Measurements from ENCODE around the gene TMEM53.

The TMEM53 gene

DNA sequence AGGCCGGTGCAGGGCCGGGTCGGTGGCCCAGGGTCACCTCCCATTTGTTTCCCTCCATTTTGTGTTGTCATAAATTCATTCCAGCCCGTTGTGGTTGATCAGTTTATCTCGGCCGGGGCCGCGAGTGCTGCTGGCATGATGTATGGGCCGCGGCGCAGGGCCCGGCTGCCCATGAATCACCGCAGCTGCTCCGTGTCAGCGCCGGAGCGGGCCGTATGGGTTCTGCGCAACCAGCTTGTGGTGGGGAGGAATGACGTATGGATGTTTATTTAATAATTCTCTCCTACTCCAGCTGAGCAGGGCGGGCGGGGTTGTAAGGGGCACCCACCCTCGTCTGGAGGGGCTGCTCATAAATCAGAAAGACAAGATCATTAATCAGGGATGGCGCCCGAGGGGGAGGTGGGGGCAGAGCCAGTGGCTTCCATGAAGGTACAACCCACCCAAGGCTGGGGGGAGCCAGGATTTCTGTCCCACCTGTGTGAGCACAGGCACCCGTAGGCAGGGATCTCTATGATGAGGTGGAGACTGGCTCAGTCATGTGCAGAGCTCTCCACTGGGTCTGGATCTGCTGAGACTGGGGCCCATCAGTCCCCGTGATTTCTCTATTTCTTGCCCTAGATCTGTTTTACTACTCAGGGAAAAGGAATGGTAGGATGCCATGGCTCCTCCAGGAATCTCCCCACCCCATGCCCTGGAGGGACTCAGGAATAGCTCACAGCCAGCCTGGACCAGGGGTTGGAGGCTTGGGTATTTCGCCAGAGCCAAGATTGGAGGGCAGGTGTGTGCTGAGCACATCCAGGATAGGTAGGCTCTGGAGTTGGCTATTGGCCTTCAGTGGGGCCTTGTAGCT lies 27.8 kb downstream of the TMEM53 start:
- DNase-seq (ENCODE audit: low read depth), result no peak

DNA sequence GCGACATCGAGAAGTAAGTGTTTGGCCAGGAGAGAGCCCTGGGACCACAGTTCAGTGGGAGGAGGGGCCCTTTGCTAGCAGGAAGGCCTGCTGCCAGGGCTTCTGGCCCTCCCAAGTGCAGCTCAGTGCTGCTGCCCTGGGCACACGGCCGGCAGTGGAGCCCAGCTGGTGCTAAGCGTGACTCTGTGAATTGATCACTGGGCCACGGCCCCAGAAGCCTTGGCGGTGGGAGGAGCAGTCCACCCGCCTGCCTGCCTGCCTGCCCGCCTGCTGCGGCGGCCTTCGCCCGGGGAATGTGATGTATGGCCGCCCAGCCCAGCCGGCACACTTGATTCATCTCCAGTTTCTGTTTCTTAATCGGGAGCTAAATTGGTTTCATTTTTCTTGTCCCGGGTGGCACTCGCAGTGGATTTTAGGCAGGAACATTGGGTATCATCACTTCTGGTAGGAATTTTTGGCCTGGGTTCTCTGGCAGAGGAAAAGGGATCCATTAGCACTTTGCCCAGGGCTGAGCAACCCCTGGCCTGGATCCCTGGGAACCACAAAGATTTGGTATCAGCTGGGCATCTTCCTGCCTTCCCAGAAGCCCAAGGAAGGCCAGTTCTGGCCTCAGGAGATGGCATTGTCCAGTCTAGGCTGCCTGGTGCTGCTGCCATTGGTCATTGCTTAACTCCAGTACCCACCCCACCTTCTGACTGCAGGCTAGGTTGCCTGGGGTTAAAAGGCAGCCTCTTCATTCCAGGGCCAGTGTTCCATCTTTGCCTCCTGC lies 28.6 kb downstream of the TMEM53 start:
- no peak for DNase-seq (ENCODE audit: low read depth)

- no peak for DNase-seq (ENCODE audit: low read depth)
Observed at GRCh38 chr1:44644806-44645205, 29.5 kb downstream of the TMEM53 start.

- no peak for DNase-seq (ENCODE audit: low read depth)
Observed at GRCh38 chr1:44643721-44644334, 30.5 kb downstream of the TMEM53 start.

DNA sequence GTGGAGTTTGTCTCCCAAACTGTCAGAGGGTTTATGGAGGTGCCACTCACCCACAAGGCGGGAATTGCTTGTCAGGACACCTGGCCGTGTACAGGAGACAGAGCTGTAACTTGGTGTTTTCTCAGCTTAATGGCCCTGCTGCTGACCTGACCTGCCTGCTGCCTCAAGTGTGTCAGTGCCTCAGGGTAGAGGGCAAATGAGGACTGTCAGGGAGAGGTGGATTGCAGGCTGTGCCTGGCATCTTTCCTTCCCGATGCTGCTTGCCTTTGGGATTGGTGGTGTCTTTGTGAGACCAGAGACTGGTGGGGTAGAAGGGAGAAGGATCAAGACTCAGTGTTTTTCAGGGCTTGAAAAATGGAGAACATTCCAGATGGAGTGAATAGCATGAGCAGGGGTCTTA lies 31.4 kb downstream of the TMEM53 start:
- no peak for DNase-seq (ENCODE audit: low read depth)

DNA sequence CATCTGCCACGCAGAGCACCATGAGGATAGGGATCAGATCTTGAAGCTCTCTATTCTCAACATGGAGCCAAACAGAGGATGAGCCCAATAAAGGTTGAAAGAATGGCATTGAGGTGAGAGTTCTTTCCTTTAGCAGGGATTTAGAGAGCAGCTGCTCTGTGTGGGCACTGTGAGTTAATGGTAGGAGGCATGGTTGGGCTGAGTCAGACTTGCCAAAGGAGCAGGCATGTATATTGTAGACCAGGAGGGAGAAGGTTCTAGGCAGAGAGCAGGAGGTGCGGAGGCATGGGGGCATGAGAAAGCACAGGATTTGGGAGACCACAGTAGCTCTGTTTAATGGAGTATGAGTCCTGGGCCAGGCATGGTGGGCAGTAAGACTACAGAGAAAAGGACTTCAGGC lies 32.0 kb downstream of the TMEM53 start:
- no peak for DNase-seq (ENCODE audit: low read depth)

GRCh38 chr1:44641126-44642102 lies 32.9 kb downstream of the TMEM53 start:
- no peak for DNase-seq (ENCODE audit: low read depth)

GRCh38 chr1:44640200-44640853 lies 34.0 kb downstream of the TMEM53 start:
- no peak for DNase-seq (ENCODE audit: low read depth)

DNA sequence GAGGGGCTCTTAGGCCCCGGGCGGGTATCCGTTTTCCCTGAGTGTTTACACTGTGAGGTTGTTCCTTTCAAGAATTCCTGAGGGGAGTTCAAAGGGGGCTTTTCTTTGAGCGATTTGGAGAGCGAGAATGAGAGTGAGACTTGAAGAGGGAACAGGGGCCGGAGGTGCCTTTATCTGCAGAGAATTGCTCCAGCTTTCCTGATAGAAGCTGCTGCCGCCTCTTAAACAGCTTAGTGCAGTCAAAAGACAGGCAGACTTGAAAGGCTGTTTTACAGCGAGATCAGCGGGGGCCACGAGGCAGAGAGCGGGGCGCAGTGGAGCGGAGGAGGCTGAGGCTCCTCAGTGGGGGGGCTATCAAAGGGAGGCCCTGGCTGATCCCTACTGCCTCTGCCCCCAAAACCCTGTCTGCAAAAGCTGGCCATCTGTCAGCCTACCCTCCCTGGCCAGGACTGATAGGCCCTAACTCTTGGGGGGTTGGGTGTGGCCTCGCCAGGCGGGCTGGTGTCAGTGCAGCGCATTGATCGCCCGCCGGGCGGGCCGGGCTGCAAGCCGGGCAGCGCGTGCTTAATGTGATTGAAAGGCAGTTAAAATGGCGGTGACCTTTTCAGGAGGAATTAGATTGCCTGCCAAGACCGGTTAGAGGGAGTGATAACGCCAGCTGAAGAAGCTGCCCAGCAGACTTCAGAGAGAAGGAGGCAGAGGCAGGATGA lies 36.4 kb downstream of the TMEM53 start:
- DNase-seq (ENCODE audit: low read depth), result no peak

DNA sequence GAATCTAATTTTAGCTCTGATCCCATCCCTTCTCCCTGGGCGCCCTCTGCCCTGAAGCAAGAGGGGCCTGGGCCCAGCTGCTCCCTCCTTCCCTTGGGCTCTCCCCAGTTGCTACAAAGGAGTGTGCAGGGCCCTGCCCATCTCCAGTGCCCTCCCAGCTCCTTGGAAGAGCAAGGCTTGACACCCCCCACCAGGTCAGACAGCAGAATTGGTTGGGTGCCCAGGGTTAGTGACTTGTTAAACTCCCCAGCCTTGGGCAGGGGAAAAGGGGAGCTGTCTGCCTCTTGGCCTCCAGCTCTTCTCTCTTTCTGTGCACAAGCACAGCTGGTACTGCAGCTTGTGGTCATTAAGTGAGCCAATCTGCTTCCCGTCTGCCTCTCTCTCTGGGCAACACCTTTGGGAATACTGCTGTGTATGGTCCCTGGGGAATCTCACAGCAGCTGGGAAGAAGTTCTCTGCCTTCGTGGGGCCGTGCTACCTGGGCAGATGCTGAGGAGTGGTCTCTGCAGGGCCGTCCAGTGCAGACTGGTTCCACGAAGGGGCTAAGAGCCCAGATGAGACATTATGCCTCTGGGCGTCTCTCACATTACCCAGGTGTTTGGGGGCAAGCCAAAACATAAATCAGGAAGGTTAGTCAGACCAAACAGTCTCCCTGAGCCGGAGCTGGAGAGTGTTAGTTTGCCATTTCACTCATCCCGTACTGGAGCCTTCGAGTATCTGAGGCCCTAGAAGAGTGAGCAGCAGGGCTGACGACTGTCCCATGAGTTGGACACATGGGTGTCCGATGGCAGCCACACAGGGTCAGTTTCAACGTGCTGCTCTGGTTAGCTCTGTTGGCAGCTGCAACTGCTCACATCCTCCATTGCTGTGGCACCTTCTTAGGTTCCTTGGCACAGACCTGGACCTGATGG lies 37.3 kb downstream of the TMEM53 start:
- DNase-seq (ENCODE audit: low read depth), result no peak

DNA sequence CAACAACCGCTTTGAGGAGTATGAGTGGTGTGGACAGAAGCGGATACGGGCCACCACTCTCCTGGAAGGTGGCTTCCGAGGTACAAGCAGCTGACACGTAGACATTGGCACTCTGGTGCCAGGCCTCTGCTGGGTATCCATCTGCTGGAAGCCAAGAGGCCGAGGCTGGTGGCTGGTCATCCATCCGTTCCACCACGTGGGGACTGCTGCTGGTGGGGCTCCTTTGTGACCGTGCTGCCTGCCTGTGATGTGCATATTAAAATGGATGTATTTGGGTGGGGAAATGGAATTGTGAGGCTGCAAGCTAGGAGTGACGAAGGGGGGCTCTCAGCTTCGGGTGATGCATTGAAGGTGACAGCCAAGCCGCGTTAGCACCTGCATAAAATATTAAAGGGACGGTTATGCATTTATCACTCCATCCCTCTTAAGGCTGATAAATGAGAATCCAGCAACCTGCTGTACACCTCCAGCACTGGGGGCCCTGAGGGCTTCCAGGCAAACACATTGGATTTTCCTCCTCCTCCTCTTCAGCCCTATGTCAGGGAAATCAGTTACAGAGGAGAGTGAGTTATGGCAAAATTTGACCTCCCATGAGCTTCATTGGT lies 38.1 kb downstream of the TMEM53 start:
- DNase-seq (ENCODE audit: low read depth), result no peak

DNA sequence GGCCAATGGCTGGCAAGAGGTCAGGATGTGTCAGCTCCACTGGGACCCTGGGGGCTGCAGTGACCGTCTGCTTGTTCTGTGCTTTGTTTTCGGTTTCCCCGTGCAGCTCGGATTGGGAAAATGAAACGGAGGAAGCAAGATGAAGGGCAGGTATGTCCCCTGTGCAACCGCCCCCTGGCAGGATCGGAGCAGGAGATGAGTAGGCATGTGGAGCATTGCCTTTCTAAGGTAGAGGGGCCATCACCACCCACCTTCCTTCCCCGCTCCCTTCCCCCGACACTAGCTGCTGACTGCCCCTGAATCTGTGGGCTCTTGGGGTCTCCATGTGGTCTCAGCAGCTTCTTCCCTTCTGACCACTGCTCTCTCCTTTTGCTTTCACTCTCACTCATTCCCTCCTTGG lies 38.8 kb downstream of the TMEM53 start:
- no peak for DNase-seq (ENCODE audit: low read depth)

DNA sequence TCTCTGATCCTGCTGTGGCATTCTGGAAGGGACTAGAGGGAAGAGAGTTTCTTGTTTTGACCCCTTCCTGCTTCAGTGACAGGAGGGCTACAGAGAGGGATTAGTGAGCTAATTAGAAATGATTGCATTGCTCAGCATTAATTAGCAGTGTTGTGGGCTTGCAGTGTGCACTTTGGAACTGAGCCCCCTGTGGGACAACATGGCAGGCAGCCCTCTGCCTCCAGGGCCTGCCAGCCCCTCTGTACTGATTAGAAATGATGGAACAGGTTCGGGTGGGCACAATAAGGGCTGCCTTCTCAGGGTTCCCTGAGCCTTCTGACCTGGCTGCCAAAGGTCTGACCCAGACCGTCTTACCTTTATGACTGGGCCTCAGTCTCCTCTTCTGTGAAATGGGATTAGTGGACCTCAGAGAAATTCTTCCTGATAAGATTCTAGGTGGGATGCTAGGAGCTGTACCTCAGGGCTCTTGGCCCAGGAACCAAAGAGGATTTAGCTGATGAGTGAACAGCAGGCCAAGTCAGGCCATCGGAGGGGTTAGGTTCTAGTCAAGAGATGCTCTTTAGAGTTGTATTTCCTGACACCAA lies 39.6 kb downstream of the TMEM53 start:
- no peak for DNase-seq (ENCODE audit: low read depth)

- no peak for DNase-seq (ENCODE audit: low read depth)
Observed at GRCh38 chr1:44632598-44632997, 41.7 kb downstream of the TMEM53 start.

- peak; percentile 50 for DNase-seq (ENCODE audit: low read depth)
Observed at GRCh38 chr1:44631647-44632539, 42.4 kb downstream of the TMEM53 start.

- no peak for DNase-seq (ENCODE audit: low read depth)
Observed at GRCh38 chr1:44631333-44631646, 43.0 kb downstream of the TMEM53 start.

GRCh38 chr1:44630116-44630515 lies 44.2 kb downstream of the TMEM53 start:
- no peak for DNase-seq (ENCODE audit: low read depth)

Measured in HS-27A (cell line).